OCI-LY7 (cell line): ENCODE data around the gene NINL. TPM values are rescaled to one million over a fixed set of nuclear protein-coding genes. Genes with fewer than 3 reads are reported as not detected.

Experiments
- BruUV-seq: library from RNA; stranded (reverse); fragments of 400-500 nt; replicated peaks from 2 replicates; lab custom pipeline; 2021; lab: Mats Ljungman, UMichigan
- CTCF ChIA-PET: fragments of 300-600 bp; sonication (Branson Sonifier 250); formaldehyde crosslinking; loops from one replicate; lab custom pipeline; 2022; ENCODE audit warnings: antibody characterized with exemption; ENCODE audit not compliant: unreplicated experiment; lab: Charles Lee
- POLR2A ChIA-PET: fragments of 300-600 bp; sonication (Branson Sonifier 250); formaldehyde crosslinking; loops from one replicate; lab custom pipeline; 2022; ENCODE audit warnings: antibody characterized with exemption; lab: Charles Lee
- DNase-seq: peaks from one replicate; pipeline ENCODE4 v3.0.0-alpha.2; 2015; ENCODE audit warnings: low spot score
- H2AFZ ChIP-seq: fragments of 200-600 bp; sonication (generic), shearing (Covaris generic); 2 replicates; pipeline ENCODE4 v1.6.1; 2014; ENCODE audit warnings: mild to moderate bottlenecking, antibody characterized with exemption, low read length, moderate library complexity
- H3K27ac ChIP-seq: fragments of 200-600 bp; sonication (generic); 2 replicates; pipeline ENCODE4 v1.5.1; 2014; ENCODE audit warnings: mixed run types, low read depth, mild to moderate bottlenecking, moderate library complexity, low read length, inconsistent platforms; ENCODE audit not compliant: poor library complexity, severe bottlenecking
- H3K36me3 ChIP-seq: fragments of 200-600 bp; sonication (generic); 2 replicates; pipeline ENCODE4 v1.6.1; 2014; ENCODE audit warnings: mild to moderate bottlenecking, antibody characterized with exemption, low read length, moderate library complexity, mixed read lengths; ENCODE audit not compliant: insufficient read depth
- H3K4me1 ChIP-seq: fragments of 200-600 bp; sonication (generic); 2 replicates; pipeline ENCODE4 v1.5.1; 2014; ENCODE audit warnings: mild to moderate bottlenecking, low read length; ENCODE audit not compliant: insufficient read depth, poor library complexity, severe bottlenecking
- H3K4me2 ChIP-seq: fragments of 200-600 bp; sonication (generic); 2 replicates; pipeline ENCODE4 v1.6.1; 2014; ENCODE audit warnings: mild to moderate bottlenecking, low read length
- H3K4me3 ChIP-seq: fragments of 200-600 bp; sonication (generic); 2 replicates; pipeline ENCODE4 v1.5.1; 2014; ENCODE audit warnings: mild to moderate bottlenecking, low read depth, low read length; ENCODE audit not compliant: poor library complexity, severe bottlenecking
- H3K79me2 ChIP-seq: fragments of 200-600 bp; sonication (generic); 2 replicates; pipeline ENCODE4 v1.6.1; 2016; ENCODE audit warnings: low read depth, mild to moderate bottlenecking, low read length, moderate library complexity, mixed read lengths; ENCODE audit not compliant: insufficient read depth
- H3K9me2 ChIP-seq: fragments of 200-600 bp; sonication (generic); 2 replicates; pipeline ENCODE4 v1.6.1; 2016; ENCODE audit warnings: mild to moderate bottlenecking, low read length, mixed read lengths; ENCODE audit not compliant: insufficient read depth
- H3K9me3 ChIP-seq: fragments of 200-600 bp; sonication (generic); 2 replicates; pipeline ENCODE4 v1.6.1; 2014; ENCODE audit warnings: mild to moderate bottlenecking, mixed run types, low read length, mixed read lengths
- H4K20me1 ChIP-seq: fragments of 200-600 bp; sonication (generic); 2 replicates; pipeline ENCODE4 v1.6.1; 2014; ENCODE audit warnings: mild to moderate bottlenecking, antibody characterized with exemption, low read length, moderate library complexity, mixed read lengths; ENCODE audit not compliant: insufficient read depth
- EZH2phosphoT487 ChIP-seq: fragments of 200-600 bp; sonication (generic); IDR thresholded peaks from 2 replicates; pipeline ENCODE4 v1.6.1; 2018; ENCODE audit warnings: low read depth, borderline replicate concordance, mild to moderate bottlenecking, mixed run types, antibody characterized with exemption, low read length, moderate library complexity, mixed read lengths
- intact Hi-C: fragments of 100-400 bp; cut with micrococcal nuclease; formaldehyde crosslinking; loops from one replicate; pipeline ENCODE4 v1.10.0; 2022; ENCODE audit not compliant: unreplicated experiment
- total RNA-seq, 2 experiments: library from RNA; depleted of rRNA in 1 of 2; stranded (reverse); fragments of >200 nt in 1 of 2; shearing (Covaris generic) in 1 of 2; gene quantifications; 2 replicates each; pipeline ENCODE4 v1.2.3, GENCODE V29; 2014 to 2022
- TF ChIP-seq, protein P1 (sequence below): fragments of 200-600 bp; sonication (generic); conservative IDR thresholded peaks from 2 replicates; pipeline ENCODE4 v1.5.1; 2014; ENCODE audit warnings: mild to moderate bottlenecking, antibody characterized with exemption, low read length, moderate library complexity, mixed read lengths

The NINL gene
- total RNA-seq, 2 experiments from 2014 or later: 0.06 to 0.55 TPM

DNA sequence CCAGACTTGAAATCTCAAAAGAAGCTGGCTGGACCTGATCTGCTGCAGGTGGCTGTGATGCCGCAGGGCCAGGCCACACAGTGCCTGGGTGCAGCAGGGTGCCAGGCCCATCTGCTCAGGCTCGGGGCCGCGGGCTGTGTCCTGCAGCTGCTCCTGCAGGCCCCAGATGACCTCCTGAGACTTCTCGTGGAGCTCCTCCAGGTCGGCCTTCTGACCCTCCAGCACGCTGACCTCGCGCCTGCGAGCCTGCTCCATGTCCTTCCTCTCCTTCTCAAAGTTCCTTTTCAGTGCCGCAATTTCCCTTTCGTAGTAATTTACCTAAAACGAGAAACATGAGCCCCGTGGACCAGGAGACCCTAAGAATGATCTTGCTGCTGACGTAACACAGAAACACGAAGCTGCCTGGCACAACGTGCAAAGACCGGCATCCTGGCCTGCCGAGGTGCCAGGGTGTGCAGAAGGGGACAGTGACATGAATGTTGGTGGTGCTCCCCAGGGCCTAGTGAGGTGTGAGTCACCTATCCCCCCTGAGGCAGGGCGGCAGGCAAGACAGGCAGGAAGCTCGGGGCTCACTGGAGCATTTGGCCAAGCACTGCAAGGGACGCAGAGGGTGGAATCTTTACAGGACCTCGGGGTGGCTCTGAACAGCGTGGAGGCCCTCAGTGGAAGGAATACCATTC lies 106.3 kb downstream of the NINL start:
- intact Hi-C loops: no loop called here
- TF ChIP-seq, protein P1, sequence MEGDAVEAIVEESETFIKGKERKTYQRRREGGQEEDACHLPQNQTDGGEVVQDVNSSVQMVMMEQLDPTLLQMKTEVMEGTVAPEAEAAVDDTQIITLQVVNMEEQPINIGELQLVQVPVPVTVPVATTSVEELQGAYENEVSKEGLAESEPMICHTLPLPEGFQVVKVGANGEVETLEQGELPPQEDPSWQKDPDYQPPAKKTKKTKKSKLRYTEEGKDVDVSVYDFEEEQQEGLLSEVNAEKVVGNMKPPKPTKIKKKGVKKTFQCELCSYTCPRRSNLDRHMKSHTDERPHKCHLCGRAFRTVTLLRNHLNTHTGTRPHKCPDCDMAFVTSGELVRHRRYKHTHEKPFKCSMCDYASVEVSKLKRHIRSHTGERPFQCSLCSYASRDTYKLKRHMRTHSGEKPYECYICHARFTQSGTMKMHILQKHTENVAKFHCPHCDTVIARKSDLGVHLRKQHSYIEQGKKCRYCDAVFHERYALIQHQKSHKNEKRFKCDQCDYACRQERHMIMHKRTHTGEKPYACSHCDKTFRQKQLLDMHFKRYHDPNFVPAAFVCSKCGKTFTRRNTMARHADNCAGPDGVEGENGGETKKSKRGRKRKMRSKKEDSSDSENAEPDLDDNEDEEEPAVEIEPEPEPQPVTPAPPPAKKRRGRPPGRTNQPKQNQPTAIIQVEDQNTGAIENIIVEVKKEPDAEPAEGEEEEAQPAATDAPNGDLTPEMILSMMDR: no peak
- no peak for TF ChIP-seq EZH2phosphoT487
- DNase-seq: no peak
- no peaks in the 10 kb centered on the region for H3K79me2 ChIP-seq
- H3K9me2 ChIP-seq: no peaks in the 10 kb centered on the region
- no peaks in the 10 kb centered on the region for H4K20me1 ChIP-seq
- H3K4me1 ChIP-seq: no peaks in the 10 kb centered on the region
- POLR2A ChIA-PET: interaction anchor here (0.5 to 0.8 kb wide), 2 partner anchors 21 to 124 kb away, joined by 3 read pairs; no protein-coding TSS in a partner anchor
- no peaks in the 10 kb centered on the region for H3K9me3 ChIP-seq
- H3K4me2 ChIP-seq: no peak overlapping the region
- H3K36me3 ChIP-seq: no peaks in the 10 kb centered on the region
- no TSS peak for BruUV-seq
- CTCF ChIA-PET: no interaction called here
- H3K4me3 ChIP-seq: no peak overlapping the region
- no peak overlapping the region for H3K27ac ChIP-seq
- no peak overlapping the region for H2AFZ ChIP-seq

GRCh38 chr20:25477014-25477882 lies 108.1 kb downstream of the NINL start:
- Histone ChIP-seq H2AFZ (no peak overlapping the region), H4K20me1 (no peaks in the 10 kb centered on the region), H3K4me1 (no peaks in the 10 kb centered on the region), H3K9me3 (no peaks in the 10 kb centered on the region), H3K9me2 (no peaks in the 10 kb centered on the region), H3K4me3 (no peak overlapping the region), H3K36me3 (no peaks in the 10 kb centered on the region), H3K79me2 (no peaks in the 10 kb centered on the region), H3K27ac (no peak overlapping the region), H3K4me2 (no peak overlapping the region)
- intact Hi-C loops: no loop called here
- no peak for DNase-seq
- BruUV-seq: no TSS peak
- ChIA-PET POLR2A (no interaction called here), CTCF (no interaction called here)
- TF ChIP-seq EZH2phosphoT487: no peak
- TF ChIP-seq, protein P1: no peak
